ENCODE measurements around the gene ANKRD23.

Gene ANKRD23

DNA sequence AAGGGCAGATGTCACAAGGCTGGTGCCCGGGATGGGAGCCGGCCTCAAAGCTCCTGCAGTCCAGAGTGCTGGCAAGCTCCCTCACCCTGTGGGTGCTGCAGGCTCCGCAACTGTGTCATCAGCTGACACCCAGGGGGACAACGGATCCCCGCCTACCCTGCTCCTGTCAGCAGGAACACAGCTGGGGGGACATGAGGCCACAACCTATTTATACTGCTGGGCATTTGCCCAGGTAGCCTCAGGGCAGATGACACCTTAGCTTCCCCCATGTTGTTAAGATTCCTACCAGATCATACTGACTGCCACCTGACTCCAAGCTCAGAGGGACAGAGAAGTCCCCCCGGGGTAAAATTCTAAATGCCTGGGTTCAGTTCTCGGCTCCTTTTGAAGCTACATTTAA is 1.2 kb downstream of the ANKRD23 start:
- no peak overlapping the region for H2BK120ac ChIP-seq (ENCODE audit: low read depth, low read length)
- no peak overlapping the region for H3K23ac ChIP-seq (ENCODE audit: low read length in 2 of 2)
- H3K4me2 ChIP-seq (ENCODE audit: low read length, poor library complexity, severe bottlenecking): no peak overlapping the region
- H2BK15ac ChIP-seq (ENCODE audit: low read depth, poor library complexity, severe bottlenecking): no peak overlapping the region
- no peak overlapping the region for H2AFZ ChIP-seq (ENCODE audit: low read depth, low read length)
- no peaks in the 10 kb centered on the region for H3K9me3 ChIP-seq (ENCODE audit: control insufficient read depth, low read length)
- H3K14ac ChIP-seq (ENCODE audit: low read length in 2 of 2): no peak overlapping the region
- no peak for DNase-seq
- H3K27ac ChIP-seq (ENCODE audit: low read length, poor library complexity, severe bottlenecking): no peak overlapping the region
- no peaks in the 10 kb centered on the region for H3K27me3 ChIP-seq (ENCODE audit: control insufficient read depth in 1 of 2, insufficient read depth in 1 of 2, low read length in 2 of 2)
- no peak overlapping the region for H3K4me3 ChIP-seq (ENCODE audit: insufficient read depth in 1 of 2, low read depth in 1 of 2, low read length in 2 of 2)
- H3K9ac ChIP-seq (ENCODE audit: low read length): no peak overlapping the region
- H3K4me1 ChIP-seq (ENCODE audit: control insufficient read depth, insufficient read depth, low read depth, low read length): no peaks in the 10 kb centered on the region
- no peak overlapping the region for H3K4ac ChIP-seq (ENCODE audit: low read depth in 1 of 2, low read length in 2 of 2)
- 90% methylated on average over 5 of the region's 7 CpGs for WGBS
- H2BK12ac ChIP-seq (ENCODE audit: low read length in 2 of 2): no peak overlapping the region
- H4K8ac ChIP-seq (ENCODE audit: low read length): no peak overlapping the region
- no peaks in the 10 kb centered on the region for H3K79me1 ChIP-seq (replicated peaks; ENCODE audit: low read length, poor library complexity, severe bottlenecking)
- H3K36me3 ChIP-seq (ENCODE audit: control insufficient read depth in 1 of 2, insufficient read depth in 2 of 2, low read depth in 1 of 2, low read length in 2 of 2): peaks cover 17 to 47% of the 10 kb centered on the region in 2 experiments
- H2BK5ac ChIP-seq (ENCODE audit: low read depth, low read length, poor library complexity, severe bottlenecking): no peak overlapping the region
- H4K91ac ChIP-seq (ENCODE audit: low read length): no peak overlapping the region
- no peak overlapping the region for H3K18ac ChIP-seq (ENCODE audit: low read depth in 1 of 2, low read length in 2 of 2)
- H2AK5ac ChIP-seq (ENCODE audit: low read length, severe bottlenecking): no peak overlapping the region

DNA sequence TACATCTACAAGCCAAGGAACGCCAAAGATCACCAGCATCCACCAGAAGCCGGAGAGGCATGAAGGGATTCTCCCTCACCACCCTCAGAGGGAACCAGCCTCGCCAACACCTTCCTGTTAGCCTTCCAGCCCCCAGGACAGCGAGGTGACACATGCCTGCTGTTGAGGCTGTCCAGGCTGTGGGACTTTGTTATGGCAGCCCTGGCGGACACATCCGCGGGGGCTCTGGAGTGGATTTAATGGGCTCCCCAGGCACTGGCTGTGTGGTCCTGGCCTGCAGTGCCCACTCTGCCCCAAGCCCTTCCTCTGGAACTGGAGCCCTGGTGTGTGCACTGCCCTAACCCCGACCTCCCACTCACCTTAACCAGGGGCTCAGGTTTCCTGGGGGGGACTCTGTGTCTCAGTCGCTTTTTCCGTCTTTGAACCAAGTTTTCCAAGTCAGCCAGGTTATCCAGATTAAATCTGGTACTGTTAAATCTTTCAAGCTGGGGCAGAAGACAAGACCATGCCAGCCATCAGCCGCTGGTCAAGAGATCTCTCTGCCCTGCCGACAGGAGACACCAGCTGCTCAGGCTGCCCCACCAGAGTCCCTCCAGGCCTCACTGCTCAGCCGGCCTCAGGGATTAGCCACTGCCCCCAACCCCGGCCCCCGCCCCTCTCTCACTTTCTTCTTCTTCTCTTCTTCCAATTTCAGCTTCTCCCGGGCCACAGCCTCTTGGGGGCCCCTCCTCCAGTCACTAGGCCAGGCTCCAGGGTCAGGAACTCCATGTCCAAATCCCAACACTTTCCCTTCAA is 1.9 kb downstream of the ANKRD23 start:
- H2BK5ac ChIP-seq (ENCODE audit: low read depth, low read length, poor library complexity, severe bottlenecking): no peak overlapping the region
- no peak overlapping the region for H3K9ac ChIP-seq (ENCODE audit: low read length)
- H3K14ac ChIP-seq (ENCODE audit: low read length in 2 of 2): no peak overlapping the region
- H3K18ac ChIP-seq (ENCODE audit: low read depth in 1 of 2, low read length in 2 of 2): no peak overlapping the region
- H2BK12ac ChIP-seq (ENCODE audit: low read length in 2 of 2): no peak overlapping the region
- no peaks in the 10 kb centered on the region for H3K27me3 ChIP-seq (ENCODE audit: control insufficient read depth in 1 of 2, insufficient read depth in 1 of 2, low read length in 2 of 2)
- no peak overlapping the region for H4K91ac ChIP-seq (ENCODE audit: low read length)
- no peak overlapping the region for H3K4me3 ChIP-seq (ENCODE audit: insufficient read depth in 1 of 2, low read depth in 1 of 2, low read length in 2 of 2)
- no peak overlapping the region for H3K4ac ChIP-seq (ENCODE audit: low read depth in 1 of 2, low read length in 2 of 2)
- no peak overlapping the region for H3K4me2 ChIP-seq (ENCODE audit: low read length, poor library complexity, severe bottlenecking)
- 96% methylated on average over 15 of the region's 16 CpGs for WGBS
- H3K27ac ChIP-seq (ENCODE audit: low read length, poor library complexity, severe bottlenecking): no peak overlapping the region
- no peak for DNase-seq
- no peak overlapping the region for H2AK5ac ChIP-seq (ENCODE audit: low read length, severe bottlenecking)
- no peaks in the 10 kb centered on the region for H3K79me1 ChIP-seq (replicated peaks; ENCODE audit: low read length, poor library complexity, severe bottlenecking)
- H3K4me1 ChIP-seq (ENCODE audit: control insufficient read depth, insufficient read depth, low read depth, low read length): no peaks in the 10 kb centered on the region
- no peak overlapping the region for H2BK15ac ChIP-seq (ENCODE audit: low read depth, poor library complexity, severe bottlenecking)
- peaks cover 17 to 46% of the 10 kb centered on the region in 2 experiments for H3K36me3 ChIP-seq (ENCODE audit: control insufficient read depth in 1 of 2, insufficient read depth in 2 of 2, low read depth in 1 of 2, low read length in 2 of 2)
- no peak overlapping the region for H2BK120ac ChIP-seq (ENCODE audit: low read depth, low read length)
- H3K9me3 ChIP-seq (ENCODE audit: control insufficient read depth, low read length): no peaks in the 10 kb centered on the region
- H2AFZ ChIP-seq (ENCODE audit: low read depth, low read length): no peak overlapping the region
- no peak overlapping the region for H3K23ac ChIP-seq (ENCODE audit: low read length in 2 of 2)
- no peak overlapping the region for H4K8ac ChIP-seq (ENCODE audit: low read length)

DNA sequence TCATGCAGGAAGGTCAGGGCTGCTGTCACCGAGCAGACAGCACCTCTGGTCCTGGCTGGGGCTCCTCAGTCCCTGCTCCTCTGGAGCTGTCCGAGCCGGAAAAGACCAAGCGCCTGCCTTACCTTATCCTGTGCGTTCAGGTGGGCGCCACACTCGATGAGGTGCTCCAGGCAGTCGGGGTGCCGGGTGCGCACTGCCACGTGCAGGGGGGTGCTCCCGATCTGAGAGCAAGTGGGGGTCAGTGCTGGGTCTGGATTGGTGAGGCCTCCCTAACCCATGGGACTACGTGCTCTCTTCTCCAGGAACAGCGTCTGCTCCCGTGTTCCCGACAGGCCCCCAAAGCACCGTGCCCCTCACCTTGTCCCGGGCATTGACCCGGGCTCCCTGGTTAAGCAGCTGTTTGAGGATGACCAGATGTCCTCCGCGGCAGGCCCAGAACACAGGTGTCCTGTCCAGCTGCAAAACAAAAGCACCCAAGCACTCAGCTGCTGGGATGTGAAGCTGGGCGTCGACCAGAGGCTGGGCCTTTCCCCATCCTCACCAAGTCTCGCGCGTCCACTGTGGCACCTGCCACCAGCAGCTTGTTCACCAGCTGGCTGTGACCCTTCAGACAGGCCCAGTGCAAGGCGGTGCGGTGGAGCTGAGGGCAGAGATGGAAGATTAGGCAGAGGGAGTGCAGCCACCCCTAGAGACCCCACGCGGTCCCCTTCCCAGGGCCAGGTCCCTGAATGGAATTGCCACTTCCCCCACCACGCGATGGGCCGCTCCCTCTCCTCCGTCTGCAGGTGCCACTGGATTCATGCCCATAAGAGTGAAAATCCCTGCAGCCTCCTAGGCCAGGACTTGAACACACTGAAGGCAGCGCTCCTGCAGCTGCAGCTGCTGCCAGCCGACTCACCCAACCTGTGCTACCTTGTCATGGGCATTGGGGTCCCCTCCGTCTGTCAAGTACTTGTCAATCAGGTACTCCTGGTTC is 3.7 kb downstream of the ANKRD23 start:
- H4K91ac ChIP-seq (ENCODE audit: low read length): no peak overlapping the region
- WGBS: 93% methylated on average over 37 of the region's 37 CpGs

DNA sequence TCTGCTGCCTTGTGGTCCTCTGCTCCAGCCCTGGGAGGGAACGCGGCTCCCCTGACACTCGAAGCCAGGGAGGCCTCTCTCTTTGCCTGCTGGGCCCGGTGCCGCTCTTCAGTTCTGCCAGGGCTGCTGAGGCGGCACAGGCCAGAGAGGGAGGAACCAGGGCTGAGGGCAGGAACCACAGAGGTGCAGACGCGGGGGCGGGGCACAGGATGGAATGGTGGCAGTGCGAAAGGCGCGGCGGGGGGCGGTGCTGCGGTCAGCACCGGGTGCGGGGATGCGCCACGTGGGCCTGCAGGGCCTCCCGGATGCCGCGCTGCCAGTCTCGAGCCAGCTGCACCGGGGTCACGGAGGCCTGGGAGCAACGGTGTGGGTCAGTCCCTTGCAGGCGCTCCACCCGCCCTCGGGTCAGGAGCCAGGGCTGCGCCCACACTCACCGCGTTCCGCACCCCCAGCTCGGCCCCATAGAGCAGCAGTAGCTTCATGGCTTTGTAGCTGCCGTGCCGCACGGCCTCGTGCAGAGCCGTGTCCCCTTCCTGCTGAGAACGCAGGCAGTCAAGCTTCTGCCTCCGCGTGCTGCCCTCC is 4.4 kb downstream of the ANKRD23 start:
- 97% methylated on average over 42 of the region's 42 CpGs for WGBS
- Histone ChIP-seq H4K8ac (ENCODE audit: low read length) (no peak overlapping the region), H3K4me2 (ENCODE audit: low read length, poor library complexity, severe bottlenecking) (no peak overlapping the region), H3K4me1 (ENCODE audit: control insufficient read depth, insufficient read depth, low read depth, low read length) (no peaks in the 10 kb centered on the region), H3K79me1 (replicated peaks; ENCODE audit: low read length, poor library complexity, severe bottlenecking) (no peaks in the 10 kb centered on the region), H3K4ac (ENCODE audit: low read depth in 1 of 2, low read length in 2 of 2) (no peak overlapping the region), H3K4me3 (ENCODE audit: insufficient read depth in 1 of 2, low read depth in 1 of 2, low read length in 2 of 2) (no peak overlapping the region), H3K27me3 (ENCODE audit: control insufficient read depth in 1 of 2, insufficient read depth in 1 of 2, low read length in 2 of 2) (no peaks in the 10 kb centered on the region), H3K27ac (ENCODE audit: low read length, poor library complexity, severe bottlenecking) (no peak overlapping the region), H3K23ac (ENCODE audit: low read length in 2 of 2) (no peak overlapping the region), H2AK5ac (ENCODE audit: low read length, severe bottlenecking) (no peak overlapping the region), H2BK15ac (ENCODE audit: low read depth, poor library complexity, severe bottlenecking) (no peak overlapping the region), H2BK120ac (ENCODE audit: low read depth, low read length) (no peak overlapping the region), H2AFZ (ENCODE audit: low read depth, low read length) (no peak overlapping the region), H3K9ac (ENCODE audit: low read length) (no peak overlapping the region), H3K9me3 (ENCODE audit: control insufficient read depth, low read length) (no peaks in the 10 kb centered on the region), H3K14ac (ENCODE audit: low read length in 2 of 2) (no peak overlapping the region), H2BK5ac (ENCODE audit: low read depth, low read length, poor library complexity, severe bottlenecking) (no peak overlapping the region), H2BK12ac (ENCODE audit: low read length in 2 of 2) (no peak overlapping the region), H4K91ac (ENCODE audit: low read length) (no peak overlapping the region), H3K18ac (ENCODE audit: low read depth in 1 of 2, low read length in 2 of 2) (no peak overlapping the region), H3K36me3 (ENCODE audit: control insufficient read depth in 1 of 2, insufficient read depth in 2 of 2, low read depth in 1 of 2, low read length in 2 of 2) (peaks cover 19 to 39% of the 10 kb centered on the region in 2 experiments)
- DNase-seq: no peak

More for the DNA sequence above, 3.7 kb downstream of the ANKRD23 start:
- no peak overlapping the region for H2BK15ac ChIP-seq (ENCODE audit: low read depth, poor library complexity, severe bottlenecking)
- H3K27ac ChIP-seq (ENCODE audit: low read length, poor library complexity, severe bottlenecking): no peak overlapping the region
- H2BK5ac ChIP-seq (ENCODE audit: low read depth, low read length, poor library complexity, severe bottlenecking): no peak overlapping the region
- no peak overlapping the region for H3K9ac ChIP-seq (ENCODE audit: low read length)
- H2AFZ ChIP-seq (ENCODE audit: low read depth, low read length): no peak overlapping the region
- H3K4ac ChIP-seq (ENCODE audit: low read depth in 1 of 2, low read length in 2 of 2): no peak overlapping the region
- H3K14ac ChIP-seq (ENCODE audit: low read length in 2 of 2): no peak overlapping the region
- no peak overlapping the region for H2BK12ac ChIP-seq (ENCODE audit: low read length in 2 of 2)
- H2AK5ac ChIP-seq (ENCODE audit: low read length, severe bottlenecking): no peak overlapping the region
- peaks cover 12 to 42% of the 10 kb centered on the region in 2 experiments for H3K36me3 ChIP-seq (ENCODE audit: control insufficient read depth in 1 of 2, insufficient read depth in 2 of 2, low read depth in 1 of 2, low read length in 2 of 2)
- H3K4me1 ChIP-seq (ENCODE audit: control insufficient read depth, insufficient read depth, low read depth, low read length): no peaks in the 10 kb centered on the region
- no peak overlapping the region for H3K18ac ChIP-seq (ENCODE audit: low read depth in 1 of 2, low read length in 2 of 2)
- no peak overlapping the region for H2BK120ac ChIP-seq (ENCODE audit: low read depth, low read length)
- no peak overlapping the region for H3K23ac ChIP-seq (ENCODE audit: low read length in 2 of 2)
- no peak overlapping the region for H3K4me2 ChIP-seq (ENCODE audit: low read length, poor library complexity, severe bottlenecking)
- no peak overlapping the region for H3K4me3 ChIP-seq (ENCODE audit: insufficient read depth in 1 of 2, low read depth in 1 of 2, low read length in 2 of 2)
- H3K27me3 ChIP-seq (ENCODE audit: control insufficient read depth in 1 of 2, insufficient read depth in 1 of 2, low read length in 2 of 2): no peaks in the 10 kb centered on the region
- H3K79me1 ChIP-seq (replicated peaks; ENCODE audit: low read length, poor library complexity, severe bottlenecking): no peaks in the 10 kb centered on the region
- DNase-seq: no peak
- no peak overlapping the region for H4K8ac ChIP-seq (ENCODE audit: low read length)
- no peaks in the 10 kb centered on the region for H3K9me3 ChIP-seq (ENCODE audit: control insufficient read depth, low read length)
